GM18505 (cell line): ENCODE data around the gene NOXRED1.

Source experiments
- ATAC-seq: cut with Tn5 transposase; IDR thresholded peaks from one replicate; pipeline ENCODE4 v1.9.1; 2021; ENCODE audit not compliant: unreplicated experiment
- POLR2A ChIP-seq: IDR thresholded peaks from 4 replicates; pipeline ENCODE4 v1.6.1; 2011; ENCODE audit warnings: borderline replicate concordance; ENCODE audit not compliant: insufficient read depth, insufficient read length; ENCODE audit errors: extremely low read depth

NOXRED1 gene, protein sequence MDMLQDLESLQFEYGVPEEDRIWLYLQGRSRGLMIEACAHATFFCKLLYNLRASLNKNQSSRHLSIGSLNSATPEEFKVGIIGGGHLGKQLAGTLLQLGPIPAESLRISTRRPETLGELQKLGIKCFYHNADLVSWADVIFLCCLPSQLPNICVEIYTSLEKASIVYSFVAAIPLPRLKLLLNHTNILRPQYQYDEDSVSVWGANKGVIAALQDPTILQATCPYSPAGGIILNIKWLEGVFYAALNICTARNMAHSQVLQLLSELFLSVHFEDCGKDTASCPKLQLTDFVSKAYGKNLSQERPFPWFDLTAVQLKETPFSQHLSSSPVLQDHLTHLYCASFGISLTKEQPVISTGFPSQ

DNA sequence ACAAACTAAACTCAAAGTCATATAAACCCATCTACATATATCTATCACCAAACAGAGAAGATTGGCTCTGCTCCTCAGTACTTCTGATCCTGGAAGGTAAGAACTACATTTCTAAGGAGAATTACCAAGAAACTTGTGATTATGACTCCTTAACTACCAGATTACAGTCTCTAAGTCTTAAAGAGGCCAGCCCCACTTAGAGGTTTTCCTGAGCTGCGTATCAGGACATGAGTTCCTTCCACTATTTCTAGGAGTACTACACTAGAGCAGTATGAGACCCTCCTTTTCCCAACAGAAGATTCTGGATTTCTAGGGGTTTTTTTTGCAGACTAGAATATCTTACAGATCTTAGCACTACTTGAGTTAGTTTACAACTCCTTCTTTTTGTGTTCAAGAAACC, at the start of gene NOXRED1:
Gene NOXRED1, minus strand, starts transcription at position 101 of the 400 bp plus-strand sequence. CDS start 634 bp downstream, outside the sequence.
- no peak for ATAC-seq
- TF ChIP-seq POLR2A: no peak

DNA sequence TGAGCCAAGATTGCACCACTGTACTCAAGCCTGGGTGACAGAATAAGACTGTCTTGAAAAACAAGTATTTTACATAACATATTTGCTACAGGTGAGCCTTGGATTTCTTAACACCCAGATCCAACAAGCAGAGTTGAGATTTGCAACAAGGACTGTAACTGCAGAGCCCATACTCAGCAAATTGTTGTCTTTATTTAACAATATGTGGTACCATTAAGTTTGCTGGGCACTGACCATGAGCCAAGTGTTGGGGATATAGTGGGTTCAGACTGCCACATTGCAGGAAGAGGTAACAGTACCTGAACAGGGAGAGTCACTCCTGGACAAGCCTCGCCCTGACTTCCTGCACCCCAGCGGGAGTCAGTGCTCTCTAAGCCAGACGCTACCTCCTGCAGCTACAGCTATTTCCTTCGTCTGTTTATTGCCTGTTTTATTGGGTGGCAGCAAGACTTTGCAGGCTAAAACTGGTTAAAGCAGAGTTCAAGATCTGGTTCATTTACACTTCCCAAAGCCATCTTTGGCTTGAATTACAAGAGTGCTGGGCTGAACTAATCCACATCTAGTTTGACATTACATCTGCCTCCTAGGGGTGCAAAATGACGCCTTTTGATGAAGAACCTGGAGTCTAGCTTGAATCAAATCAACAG, 47.0 kb upstream of the NOXRED1 start:
- ATAC-seq: no peak
- no peak for TF ChIP-seq POLR2A

GRCh38 chr14:77469539-77469938, 46.2 kb upstream of the NOXRED1 start:
- no peak for TF ChIP-seq POLR2A
- no peak for ATAC-seq

DNA sequence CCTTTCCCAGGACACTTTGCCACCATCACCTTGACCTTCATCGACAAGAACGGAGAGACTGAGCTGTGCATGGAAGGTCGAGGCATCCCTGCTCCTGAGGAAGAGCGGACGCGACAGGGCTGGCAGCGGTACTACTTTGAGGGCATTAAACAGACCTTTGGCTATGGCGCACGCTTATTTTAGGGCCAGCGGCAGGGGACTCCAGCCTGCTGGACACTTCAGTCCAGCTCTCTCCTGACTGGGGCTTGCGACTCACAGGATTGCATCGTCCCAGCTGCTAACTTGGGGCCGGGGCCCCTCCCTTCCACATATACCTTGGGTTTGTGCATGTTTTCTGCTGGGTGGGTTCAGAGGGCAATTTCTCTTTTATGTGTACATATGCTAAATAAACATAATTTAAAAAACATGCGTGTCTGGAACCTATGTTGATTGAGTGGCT, 45.8 kb upstream of the NOXRED1 start:
- TF ChIP-seq POLR2A: no peak
- no peak for ATAC-seq

- no peak for TF ChIP-seq POLR2A
- no peak for ATAC-seq
These were observed 44.5 kb upstream of the NOXRED1 start for GRCh38 chr14:77467801-77468200.

DNA sequence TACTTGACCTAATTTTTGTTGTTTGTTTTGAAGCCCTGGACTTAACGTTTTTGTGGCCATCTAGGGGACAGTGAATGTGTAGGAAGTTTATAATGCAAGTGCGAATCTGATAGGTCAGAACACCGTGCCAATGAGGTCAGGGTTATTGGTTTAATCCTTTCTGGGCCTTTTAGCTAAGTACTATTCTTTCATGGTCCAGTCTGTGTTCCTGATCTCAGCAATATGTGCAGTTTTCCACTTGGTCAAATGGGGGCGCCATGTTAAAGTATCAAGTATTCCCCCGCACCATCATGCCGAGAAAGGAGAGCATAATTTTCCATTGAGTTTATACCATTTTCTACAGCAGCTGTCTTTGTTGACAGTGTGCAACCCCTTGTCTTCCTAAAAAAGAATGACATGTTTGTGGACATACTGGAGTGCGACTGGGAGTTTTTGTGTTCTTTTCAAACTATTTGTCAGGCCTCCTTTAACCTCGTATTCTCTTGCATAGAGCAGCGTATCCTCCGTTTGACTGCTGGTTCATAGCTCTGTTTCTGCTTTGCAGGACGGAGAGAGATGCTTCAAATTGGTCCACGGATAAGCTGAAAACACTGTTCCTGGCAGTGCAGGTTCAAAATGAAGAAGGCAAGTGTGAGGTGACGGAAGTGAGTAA, 35.9 kb upstream of the NOXRED1 start:
- TF ChIP-seq POLR2A: no peak
- ATAC-seq: no peak

GRCh38 chr14:77458249-77458950, 35.1 kb upstream of the NOXRED1 start:
- peak; percentile 22 for ATAC-seq

DNA sequence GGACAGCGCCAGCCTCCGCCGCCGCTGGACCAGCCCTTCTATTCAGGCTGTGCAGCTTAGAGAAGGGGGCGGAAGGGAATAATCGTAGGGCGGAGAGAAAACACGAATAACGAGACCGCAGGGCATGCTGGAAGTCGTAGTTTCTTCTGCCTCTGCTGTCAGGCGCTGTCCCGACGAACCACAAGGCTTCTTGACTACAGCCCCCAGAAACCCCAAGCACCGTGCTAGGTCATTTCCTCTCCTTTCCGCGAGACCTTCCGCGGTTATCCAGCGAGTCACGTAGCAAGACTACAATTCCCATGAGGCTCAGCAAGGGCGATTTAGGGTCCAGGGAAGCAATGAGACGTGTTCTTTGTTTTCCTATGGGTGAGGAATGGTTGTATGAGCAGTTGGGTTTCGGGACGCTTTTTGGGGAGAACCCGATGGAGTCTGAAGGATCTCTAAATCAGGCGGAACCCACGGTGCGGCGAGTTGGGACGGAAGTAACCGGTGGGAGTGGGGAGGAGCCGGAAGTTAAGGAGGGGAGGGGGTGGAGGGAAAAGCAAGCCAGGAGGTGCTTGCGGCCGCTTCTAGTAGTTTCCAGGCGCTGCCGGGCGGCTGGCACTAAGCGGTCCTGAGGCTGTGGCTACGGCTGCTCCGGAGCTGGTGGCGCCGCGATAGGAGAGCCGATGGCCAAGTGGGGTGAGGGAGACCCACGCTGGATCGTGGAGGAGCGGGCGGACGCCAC, 34.4 kb upstream of the NOXRED1 start, which contains the start of the genes AHSA1 and VIPAS39:
Gene AHSA1, plus strand, starts transcription at position 572 of the 727 bp plus-strand sequence. Its CDS starts 97 bp downstream, at position 669.
Gene VIPAS39, minus strand, starts transcription at position 80 of the 727 bp plus-strand sequence. CDS start 3,499 bp downstream, outside the sequence.
- TF ChIP-seq POLR2A: peak; percentile 93
- peak; percentile 87 for ATAC-seq

More at GRCh38 chr14:77458249-77458950, 35.1 kb upstream of the NOXRED1 start:
- TF ChIP-seq POLR2A: no peak

DNA sequence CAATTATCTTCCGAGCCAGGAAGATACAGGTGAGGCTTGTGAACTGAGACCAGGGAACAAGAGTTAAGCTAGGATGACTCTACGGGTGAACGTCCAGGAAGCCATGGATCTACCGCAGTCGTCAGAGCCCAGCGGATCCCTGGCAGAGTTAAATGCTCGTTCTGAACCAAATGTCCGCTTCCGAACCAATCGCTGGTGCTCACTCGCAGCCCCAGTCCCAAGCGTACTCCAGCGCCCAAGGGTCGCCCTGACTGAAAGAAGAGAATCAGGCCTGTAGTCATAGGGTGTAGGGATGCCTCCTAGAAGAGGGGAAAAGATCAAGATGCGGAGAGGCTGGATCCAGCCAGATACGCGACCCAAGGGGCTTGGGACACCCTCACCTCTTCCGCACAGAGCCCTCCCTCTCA, 33.8 kb upstream of the NOXRED1 start:
- ATAC-seq: no peak

DNA sequence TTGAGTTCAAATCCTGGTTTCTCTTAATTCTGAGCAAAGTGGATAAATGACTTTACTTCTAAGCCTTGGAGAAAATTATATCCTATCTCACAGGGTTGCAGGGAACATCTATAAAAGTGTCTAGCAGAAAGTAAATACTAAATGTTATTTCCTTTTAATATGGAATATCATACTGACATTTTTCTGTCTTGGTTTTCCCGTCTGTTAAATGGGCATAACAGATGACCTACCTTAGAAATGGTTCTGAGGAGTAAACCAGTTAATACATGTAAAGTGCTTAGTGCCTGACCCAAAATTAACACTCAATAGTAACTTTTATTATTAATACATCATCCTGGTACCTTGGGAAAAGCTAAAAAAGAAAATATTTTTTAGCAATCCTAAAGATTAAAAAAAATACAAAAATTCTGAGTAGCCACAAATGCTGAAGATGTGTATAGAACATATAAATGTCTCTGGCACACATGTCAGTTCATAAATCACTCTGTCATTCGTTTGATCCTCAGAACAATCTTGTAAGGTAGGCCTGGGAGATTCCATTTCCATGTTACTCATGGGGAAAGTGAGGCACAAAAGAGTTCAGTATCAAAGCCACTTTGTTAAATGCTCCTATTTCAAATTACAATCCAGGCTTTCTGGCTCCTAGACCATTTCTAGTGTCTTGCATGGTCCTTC, 32.8 kb upstream of the NOXRED1 start:
- TF ChIP-seq POLR2A: no peak
- ATAC-seq: no peak

More for the DNA sequence above, 33.8 kb upstream of the NOXRED1 start:
- TF ChIP-seq POLR2A: no peak

- TF ChIP-seq POLR2A: no peak
- no peak for ATAC-seq
These were observed 18.9 kb upstream of the NOXRED1 start for GRCh38 chr14:77442196-77442595.

GRCh38 chr14:77439861-77440260, 16.5 kb upstream of the NOXRED1 start:
- ATAC-seq: no peak

More at GRCh38 chr14:77439861-77440260, 16.5 kb upstream of the NOXRED1 start:
- TF ChIP-seq POLR2A: no peak
